HG02763 (cell line): ENCODE results near the gene PRMT5.
A peak's percentile ranks its signal among the peaks of the same experiment; 100 is the strongest.

Experiments used
- ATAC-seq: cut with Tn5 transposase; IDR thresholded peaks from one replicate; pipeline ENCODE4 v1.9.1; 2021; ENCODE audit warnings: mild to moderate bottlenecking, moderate library complexity; ENCODE audit not compliant: unreplicated experiment

PRMT5 gene

DNA sequence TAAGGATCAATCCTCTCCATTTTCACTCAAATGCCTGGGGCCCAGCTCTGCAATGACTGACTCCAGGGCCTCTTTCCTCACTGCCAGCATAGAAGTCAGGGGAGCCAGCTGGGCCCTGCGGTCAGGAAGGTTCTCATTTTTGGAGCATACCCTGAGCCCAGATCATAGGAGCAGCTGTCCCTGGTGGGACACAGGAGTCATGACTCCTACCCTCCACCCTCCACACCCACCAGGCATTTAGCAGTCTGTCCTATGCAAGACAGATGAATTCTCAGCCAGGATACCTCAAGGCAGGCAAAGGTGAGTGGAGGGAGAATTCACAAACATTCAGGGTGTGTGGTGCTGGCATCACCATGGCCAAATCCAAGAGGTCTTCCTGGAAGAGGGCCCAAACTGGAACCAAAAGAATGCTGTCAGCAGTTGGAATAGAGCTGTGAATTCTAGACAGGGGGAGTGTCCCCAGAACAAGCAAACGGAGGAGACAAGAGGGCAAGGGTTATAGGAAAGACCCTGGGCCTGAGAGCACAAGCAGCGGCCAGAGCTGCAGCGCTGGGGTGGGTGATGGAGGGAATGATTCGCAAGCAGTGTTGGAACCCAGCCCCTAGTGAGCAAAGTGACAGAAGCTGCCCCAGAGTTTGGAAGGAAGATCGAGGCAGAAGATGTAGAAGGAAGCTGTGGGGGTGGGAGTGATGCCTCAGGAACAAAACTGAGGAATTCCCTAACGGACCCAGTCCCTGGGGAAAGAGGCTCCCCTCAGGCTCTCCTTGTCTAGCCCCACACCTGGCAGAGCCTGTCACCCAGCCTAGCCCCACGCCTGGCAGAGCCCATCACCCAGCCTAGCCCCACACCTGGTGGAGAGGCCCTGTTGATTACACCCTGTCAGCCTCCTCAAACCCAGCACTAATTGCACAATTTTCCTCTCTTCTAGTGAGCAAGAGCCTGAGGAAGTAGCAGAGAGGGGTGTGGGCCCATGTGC lies 50.6 kb downstream of the PRMT5 start:
- ATAC-seq = no peak

- ATAC-seq = no peak
Observed at GRCh38 chr14:22877000-22877501, 52.1 kb downstream of the PRMT5 start.

DNA sequence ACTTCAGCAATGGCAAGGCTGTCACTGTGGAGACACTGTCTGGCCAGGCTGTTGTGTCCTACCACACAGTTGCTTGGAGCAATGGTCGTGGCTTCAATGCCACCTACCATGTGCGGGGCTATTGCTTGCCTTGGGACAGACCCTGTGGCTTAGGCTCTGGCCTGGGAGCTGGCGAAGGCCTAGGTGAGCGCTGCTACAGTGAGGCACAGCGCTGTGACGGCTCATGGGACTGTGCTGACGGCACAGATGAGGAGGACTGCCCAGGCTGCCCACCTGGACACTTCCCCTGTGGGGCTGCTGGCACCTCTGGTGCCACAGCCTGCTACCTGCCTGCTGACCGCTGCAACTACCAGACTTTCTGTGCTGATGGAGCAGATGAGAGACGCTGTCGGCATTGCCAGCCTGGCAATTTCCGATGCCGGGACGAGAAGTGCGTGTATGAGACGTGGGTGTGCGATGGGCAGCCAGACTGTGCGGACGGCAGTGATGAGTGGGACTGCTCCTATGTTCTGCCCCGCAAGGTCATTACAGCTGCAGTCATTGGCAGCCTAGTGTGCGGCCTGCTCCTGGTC lies 53.3 kb downstream of the PRMT5 start:
- no peak for ATAC-seq

- ATAC-seq = no peak
Observed at GRCh38 chr14:22875003-22875747, 54.0 kb downstream of the PRMT5 start.

DNA sequence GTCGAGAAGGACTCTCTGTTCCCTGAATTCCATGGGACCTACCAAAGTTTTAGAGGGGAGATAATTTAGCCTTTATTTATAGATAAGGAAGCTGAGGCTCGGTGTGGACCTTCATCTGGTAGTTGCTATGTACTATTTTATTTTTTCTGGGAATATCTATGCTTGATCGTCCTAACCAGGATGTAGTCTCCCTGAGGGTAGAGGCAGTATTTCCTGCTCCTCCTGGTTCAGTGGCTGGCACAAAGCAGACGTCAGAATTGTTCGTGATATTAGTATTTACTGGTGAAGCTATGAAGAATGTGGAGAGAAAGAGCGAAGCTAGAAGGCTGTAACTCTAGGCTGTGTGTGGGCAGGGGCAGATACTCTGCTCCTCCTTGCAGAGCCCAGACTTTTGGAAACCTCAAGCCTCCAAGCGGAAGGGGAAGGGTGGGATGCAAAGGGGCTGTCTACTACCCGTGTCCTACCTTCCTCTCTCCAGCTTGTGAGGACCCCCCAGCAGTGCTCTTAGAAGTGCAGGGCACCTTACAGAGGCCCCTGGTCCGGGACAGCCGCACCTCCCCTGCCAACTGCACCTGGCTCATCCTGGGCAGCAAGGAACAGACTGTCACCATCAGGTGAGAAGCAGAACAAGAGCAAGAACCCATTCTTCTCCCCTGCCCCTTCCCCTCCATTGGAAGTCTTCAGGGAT lies 56.2 kb downstream of the PRMT5 start:
- ATAC-seq = no peak

DNA sequence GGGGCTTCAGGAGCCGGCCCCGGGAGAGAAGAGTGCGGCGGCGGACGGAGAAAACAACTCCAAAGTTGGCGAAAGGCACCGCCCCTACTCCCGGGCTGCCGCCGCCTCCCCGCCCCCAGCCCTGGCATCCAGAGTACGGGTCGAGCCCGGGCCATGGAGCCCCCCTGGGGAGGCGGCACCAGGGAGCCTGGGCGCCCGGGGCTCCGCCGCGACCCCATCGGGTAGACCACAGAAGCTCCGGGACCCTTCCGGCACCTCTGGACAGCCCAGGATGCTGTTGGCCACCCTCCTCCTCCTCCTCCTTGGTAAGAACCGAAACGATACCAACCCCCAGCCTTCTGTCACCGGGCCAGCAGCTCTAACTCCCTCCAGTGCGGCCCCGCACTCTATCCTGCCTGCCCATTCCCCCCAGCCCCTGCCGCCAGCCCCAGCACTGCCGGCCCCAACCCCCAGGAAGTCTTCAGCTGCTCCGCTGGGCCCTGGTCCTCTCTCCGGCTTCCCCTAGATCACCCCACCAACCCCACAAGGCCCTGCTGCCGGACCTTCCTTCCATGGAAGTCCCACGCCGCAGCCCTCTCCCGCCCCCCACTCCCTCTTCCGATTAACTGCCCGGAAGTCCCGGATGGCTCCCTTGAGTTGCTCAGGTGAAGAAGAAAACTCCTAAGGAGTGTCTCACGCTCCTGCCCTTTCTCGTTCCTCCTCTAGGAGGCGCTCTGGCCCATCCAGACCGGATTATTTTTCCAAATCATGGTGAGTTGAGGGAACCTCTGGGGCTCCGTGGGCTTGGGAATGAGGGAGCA lies 56.9 kb downstream of the PRMT5 start:
- peak; percentile 25 for ATAC-seq

DNA sequence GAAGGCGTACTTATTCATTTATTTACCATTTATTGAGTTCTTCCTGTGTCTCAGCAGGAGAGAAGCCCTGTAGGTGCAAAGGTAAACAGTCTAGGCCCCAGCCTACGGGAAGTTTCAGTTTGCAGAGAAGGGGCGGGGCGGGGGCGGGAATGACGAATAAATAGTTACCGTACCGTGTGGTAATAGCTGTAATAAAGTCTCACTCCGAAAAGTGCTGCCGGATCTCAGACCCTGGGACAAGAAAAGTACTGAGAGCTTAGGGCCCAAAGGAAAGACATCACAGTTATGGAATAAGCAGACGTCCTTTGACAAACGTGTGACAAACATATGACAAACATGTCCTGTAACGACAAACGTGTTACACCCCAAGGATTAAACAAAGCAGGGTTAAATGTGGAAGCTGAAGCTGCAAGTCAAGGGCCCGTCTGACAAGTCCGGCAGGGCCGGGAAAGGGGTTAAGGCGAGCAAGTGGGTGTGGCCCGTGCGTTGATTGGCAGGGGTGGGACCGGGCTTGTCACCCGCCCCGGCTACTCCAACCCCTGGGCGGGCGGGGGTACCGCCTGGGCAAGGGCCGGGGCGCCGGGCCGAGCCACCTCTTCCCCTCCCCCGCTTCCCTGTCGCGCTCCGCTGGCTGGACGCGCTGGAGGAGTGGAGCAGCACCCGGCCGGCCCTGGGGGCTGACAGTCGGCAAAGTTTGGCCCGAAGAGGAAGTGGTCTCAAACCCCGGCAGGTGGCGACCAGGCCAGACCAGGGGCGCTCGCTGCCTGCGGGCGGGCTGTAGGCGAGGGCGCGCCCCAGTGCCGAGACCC lies 57.7 kb downstream of the PRMT5 start, which contains the start of gene LRP10:
Gene LRP10 (plus strand): TSS at position 517 of the 809 bp plus-strand sequence. CDS start 564 bp downstream, outside the sequence.
- ATAC-seq = peak; percentile 81

DNA sequence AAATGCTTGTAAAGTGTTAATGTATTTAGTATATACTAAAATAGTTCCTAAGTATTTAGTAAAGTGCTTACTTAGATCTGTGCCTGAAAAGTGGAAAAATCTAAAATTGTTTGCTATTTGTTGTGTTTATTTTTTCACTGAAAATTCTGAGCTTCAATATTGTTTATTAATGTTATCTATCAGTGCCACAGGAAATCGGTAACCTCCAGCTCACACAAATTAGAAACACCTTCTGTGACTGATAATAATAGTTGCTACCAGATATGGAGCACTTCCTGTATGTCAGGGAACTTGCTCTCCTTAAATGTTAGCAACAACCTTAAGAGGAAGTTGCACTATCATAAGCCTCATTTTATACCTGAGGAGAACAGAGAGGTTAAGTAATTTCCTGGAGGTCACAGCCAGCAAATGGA lies 58.4 kb downstream of the PRMT5 start:
- ATAC-seq = peak; percentile 29
